GM19468 (cell line): ENCODE data around the gene IRF8.
A peak's percentile ranks its signal among the peaks of the same experiment; 100 is the strongest.
"Not testable (repeated sequence)": the region's sequence is repeated elsewhere in the genome, so short reads cannot be mapped to it uniquely, and the experiment has no call there.

Experiments
- ATAC-seq: cut with Tn5 transposase; IDR thresholded peaks from one replicate; pipeline ENCODE4 v1.9.1; 2021; ENCODE audit warnings: mild to moderate bottlenecking, moderate library complexity, moderate number of reproducible peaks; ENCODE audit not compliant: unreplicated experiment; ENCODE audit errors: extremely low read depth

Gene IRF8

GRCh38 chr16:85864965-85865364, 34.0 kb upstream of the IRF8 start:
- ATAC-seq: no peak

DNA sequence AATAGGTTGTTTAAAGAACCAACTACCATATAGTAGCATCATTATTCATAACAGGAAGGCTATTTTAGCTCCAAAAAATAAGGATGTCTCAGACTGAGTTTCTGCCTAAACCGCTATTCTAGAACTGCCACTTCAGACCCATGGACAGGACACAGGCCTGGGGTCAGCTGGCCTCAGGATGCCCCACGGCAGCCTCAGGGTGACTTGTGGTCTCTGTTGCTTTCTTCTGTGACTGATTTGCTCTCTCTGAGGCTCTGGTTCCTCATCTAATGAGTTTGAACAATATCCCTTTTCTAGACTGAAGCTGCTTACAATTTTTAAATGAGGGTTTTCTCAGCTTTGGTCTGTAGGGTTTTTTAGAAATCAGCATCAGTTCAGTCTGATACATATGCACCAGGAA, 31.8 kb upstream of the IRF8 start:
- no peak for ATAC-seq

DNA sequence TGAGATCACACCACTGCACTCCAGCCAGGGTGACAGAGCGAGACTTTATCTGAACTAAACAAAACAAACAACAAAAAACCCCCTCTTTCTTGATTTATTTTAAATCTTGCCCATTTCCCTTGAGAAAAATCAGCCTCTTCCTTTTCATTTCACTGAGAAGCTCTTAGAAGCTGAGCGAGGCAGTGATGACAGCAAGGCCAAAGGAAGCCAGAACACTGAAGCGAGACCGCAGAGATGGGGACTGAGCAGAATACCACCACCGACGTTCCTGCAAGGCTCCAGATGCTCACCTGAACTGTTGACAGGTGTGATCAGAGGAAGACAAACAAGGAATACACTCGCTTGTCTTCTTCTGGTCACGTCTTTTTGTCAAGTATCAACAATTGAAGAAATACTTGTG, 30.5 kb upstream of the IRF8 start:
- ATAC-seq: no peak

- no peak for ATAC-seq
Measured at GRCh38 chr16:85869206-85869605, 29.8 kb upstream of the IRF8 start.

DNA sequence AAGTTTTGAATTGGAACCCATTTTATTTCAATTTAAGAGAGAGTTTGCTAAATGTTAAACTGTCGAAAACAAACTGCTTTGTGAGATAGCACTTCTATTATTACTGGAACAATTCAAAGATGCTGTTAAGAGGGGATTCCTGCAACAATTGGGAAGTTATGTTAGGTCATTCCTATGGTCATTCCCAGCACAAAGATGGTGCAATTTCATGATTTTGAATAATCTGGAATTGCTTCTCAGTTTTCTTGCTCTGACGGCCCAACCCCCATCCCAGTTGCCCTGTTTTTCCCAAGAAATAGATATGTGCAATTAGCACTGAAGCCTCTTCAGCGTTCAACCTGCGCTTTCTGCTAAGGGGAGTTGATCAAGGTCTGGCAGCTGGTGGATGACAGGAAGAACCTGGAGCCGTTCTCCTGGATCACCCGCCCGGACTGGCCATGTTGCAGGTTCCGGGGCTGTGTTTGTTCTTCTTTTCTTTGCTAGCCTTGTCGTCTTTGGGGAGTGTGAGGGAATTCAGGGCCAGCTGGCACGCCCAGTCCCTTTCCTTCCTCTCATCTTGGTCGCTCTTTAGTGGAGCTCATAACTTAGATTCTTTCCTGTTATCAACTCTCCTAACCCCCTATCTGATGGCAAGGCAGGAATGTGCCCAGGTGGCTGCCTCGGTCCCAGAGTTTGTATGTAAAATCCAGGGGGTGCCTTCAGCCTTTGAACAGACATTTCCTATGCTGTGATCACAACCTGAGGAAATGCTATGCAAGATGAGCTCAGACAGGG, 29.0 kb upstream of the IRF8 start:
- ATAC-seq: no peak

GRCh38 chr16:85871756-85872155, 27.2 kb upstream of the IRF8 start:
- ATAC-seq: no peak

GRCh38 chr16:85872734-85873133, 26.2 kb upstream of the IRF8 start:
- no peak for ATAC-seq

DNA sequence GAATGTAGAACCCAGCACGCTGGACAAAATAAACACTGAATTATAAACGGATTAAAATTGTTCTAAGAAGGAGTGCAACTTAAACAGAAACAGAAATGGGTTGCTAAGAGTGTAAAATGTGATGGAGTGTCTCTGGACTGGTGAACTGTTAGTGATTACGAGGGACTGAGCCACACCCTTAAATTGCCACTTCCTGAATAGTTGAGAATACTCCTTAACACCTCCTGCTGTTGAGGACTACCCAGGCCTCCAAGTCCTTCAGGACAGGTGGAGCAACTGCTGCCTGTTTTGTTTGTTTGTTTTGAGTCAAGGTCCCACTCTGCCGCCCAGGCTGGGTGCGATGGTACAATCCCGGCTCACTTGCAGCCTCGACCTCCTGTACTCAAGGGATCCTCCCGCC, 25.8 kb upstream of the IRF8 start:
- no peak for ATAC-seq

DNA sequence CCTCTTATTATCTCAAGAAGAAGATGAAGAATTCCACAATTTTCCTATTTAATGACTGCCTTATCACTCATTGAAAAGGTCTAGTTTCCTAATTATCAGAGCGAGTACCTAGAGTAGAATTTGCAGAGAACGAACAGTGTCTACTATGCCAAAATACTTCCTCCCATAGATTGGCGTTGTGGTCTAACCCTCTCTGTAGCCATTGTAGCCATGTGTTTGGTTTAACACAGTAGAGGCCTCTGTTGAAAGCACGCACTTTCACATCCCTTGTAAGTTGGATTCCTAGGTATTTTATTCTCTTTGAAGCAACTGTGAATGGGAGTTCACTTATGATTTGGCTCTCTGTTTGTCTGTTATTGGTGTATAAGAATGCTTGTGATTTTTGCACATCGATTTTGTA, 24.9 kb upstream of the IRF8 start:
- ATAC-seq: not testable (repeated sequence)

GRCh38 chr16:85878407-85878806, 20.6 kb upstream of the IRF8 start:
- no peak for ATAC-seq

GRCh38 chr16:85878875-85879274, 20.1 kb upstream of the IRF8 start:
- no peak for ATAC-seq

DNA sequence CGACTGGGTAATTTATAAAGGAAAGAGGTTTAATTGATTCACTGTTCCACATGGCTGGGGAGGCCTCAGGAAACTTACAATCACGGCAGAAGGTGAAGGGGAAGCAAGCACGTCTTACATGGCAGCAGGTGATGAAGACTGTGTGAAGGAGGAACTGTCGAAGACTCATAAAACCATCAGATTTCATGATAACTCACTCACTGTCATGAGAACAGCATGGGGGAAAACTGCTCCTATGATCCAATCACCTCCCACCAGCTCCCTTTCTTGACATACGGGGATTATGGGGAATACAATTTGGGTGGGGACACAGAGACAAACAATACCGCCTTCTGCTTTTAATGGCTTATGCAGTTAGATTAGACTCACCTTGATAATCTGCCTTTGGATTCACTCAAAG, 19.4 kb upstream of the IRF8 start:
- ATAC-seq: no peak

DNA sequence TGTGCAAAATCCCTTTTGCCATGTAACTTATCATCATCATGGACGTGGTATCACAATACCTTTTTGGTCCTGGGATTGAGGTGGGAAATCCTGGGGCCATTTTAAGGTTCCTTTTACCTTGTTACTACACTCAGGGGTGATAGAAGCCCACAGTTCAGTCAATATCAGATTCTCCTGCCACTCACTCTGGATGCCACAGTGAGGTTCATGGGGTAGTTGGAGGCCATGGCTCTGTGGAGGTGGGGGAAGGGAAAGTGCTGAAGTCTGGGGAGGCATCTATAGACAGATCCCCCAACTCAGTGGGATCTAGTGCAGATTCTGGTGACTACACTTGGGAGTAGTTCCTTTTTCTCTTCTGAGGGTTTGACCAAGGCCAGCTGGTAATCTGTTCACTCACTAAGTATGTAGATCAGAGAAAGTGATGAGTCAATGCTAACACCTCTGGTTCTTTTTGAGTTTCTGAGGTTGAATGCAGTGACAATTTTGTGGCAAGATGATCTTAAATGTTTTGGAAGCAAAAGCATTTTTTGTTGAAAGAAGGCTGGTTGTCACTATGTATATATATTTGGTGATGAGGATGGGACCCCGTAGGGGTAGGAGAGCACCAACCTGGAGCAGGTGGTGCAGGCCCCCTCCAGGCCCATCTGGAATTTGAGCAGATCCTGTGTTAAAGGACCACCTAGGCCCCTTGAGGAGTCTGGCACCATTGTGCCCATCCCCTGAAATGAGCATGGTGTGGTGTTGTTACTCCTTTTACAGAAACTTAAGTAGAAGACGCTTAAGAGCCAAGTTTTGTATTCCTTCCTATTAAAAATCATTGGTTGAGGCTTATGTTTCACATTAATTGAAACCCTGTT, 18.8 kb upstream of the IRF8 start:
- no peak for ATAC-seq

GRCh38 chr16:85880861-85881260, 18.1 kb upstream of the IRF8 start:
- ATAC-seq: no peak

DNA sequence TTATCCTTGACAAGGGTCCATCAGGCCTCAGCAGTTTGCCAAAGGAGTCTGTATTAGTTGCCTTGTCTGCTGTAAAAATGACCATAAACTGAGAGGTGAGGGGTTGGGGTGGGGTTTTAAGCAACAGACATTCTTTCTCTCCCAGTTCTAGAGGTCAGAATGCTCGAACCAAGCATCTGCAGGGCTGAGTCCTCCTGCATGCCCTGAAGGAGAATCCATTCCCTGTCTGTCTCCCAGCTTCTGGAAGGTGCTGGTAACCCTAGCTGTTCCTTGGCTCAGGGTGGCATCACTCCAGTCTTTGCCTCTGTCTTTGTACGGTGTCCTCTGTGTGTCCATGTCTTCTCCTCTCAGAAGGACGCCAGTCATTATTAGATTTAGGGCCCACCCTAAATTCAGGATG, 17.5 kb upstream of the IRF8 start:
- ATAC-seq: no peak

GRCh38 chr16:85882181-85882810, 16.7 kb upstream of the IRF8 start:
- ATAC-seq: no peak

DNA sequence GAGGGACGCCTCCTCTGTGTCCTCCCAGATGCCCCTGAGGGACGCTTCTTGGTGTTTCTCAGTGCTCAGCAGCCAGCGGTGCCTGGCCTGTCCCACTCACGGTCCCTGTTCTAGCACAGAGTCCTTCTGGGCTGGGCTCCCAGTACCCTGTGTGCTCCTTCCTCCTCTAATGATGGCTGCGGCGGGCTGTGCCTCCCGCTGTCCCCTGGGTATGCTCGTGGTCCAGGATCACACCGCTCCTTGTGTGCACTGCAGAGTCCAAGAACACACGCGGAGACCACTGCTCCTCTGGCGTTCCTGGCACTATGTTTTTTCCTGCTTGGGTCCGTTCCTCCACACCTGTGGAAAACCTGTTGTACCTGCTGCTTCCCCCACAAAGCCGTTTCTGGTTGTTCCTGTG, 15.1 kb upstream of the IRF8 start:
- ATAC-seq: no peak

- ATAC-seq: no peak
Measured at GRCh38 chr16:85884808-85885463, 14.0 kb upstream of the IRF8 start.

DNA sequence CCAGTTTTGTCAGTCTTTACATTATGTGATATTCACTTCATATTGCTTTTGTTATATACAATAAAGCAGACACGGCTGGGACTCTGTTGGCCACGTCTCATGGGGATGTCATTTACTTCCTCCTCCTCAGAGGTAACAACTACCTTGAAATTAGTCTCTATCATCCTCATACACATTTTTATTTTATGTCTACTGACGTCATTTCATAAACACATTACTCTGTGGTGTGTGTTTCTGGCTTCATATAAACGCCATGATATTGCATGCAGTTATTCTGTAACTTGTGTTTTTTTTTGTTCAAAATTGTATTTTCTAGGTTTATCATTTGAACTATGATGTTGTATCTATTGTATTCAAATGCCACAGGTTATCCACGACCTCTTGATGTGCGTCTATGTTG, 13.4 kb upstream of the IRF8 start:
- ATAC-seq: no peak

DNA sequence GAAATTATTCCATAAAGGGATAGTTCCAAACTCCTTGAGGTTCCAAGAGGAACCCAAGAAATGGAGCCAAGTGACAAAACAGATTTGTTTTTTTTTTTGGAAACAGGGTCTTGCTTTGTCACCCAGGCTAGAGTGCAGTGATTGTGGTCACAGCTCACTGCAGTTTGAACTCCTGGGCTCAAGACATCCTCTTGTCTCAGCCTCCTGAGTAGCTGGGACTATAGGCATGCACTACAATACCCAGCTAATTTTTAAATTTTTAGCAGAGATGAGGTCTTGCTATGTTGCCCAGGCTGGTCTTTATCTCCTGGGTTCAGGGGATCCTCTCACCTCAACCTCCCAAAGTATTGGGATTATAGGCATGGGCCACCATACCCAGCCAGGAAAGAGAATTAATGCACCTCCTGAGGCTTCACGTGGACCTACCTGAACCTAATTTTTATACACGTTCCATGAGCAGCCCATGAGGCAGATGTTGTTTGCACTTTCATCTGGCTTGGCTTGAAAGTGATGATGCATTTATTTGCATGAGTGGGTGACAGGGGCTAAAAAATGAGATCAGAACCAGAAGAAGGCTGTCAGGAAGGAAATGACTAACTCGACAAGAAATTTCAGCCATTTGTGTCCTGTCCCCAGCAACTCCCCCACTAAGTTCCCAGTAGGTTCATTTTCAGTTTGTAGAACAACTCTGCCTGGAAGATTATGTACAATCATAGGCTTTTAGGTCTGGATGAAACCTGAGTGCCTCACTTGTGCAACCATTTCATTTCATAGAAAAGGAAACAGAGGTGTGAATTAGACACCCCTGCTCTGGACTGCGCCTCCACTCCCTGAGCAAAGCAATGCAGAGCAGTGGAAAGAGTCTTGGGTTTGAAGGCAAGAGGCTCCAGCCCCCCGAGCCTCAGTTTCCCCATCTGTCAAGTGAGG, 10.3 kb upstream of the IRF8 start:
- peak; percentile 59 for ATAC-seq
